Esophagus mucosa (tissue), 1 donor: ENCODE measurements around the gene ANKRD1. TPM values are rescaled to one million over a fixed set of nuclear protein-coding genes. Genes with fewer than 3 reads are reported as not detected.
"Not testable (repeated sequence)": the region's sequence is repeated elsewhere in the genome, so short reads cannot be mapped to it uniquely, and the experiment has no call there.

Experiments
- ATAC-seq: fragments of 200-7000 bp; cut with Tn5 transposase; one replicate; pipeline ENCODE4 v1.9.1; 2020
- total RNA-seq: library from RNA; stranded (reverse); gene quantifications from one replicate; pipeline ENCODE4 v1.2.4, GENCODE V29; 2023
- donor health status: DM: yes; HTN: yes; CAD: no.

ANKRD1 gene
- total RNA-seq, 1 donor from 2014 or later: 0.24 TPM

DNA sequence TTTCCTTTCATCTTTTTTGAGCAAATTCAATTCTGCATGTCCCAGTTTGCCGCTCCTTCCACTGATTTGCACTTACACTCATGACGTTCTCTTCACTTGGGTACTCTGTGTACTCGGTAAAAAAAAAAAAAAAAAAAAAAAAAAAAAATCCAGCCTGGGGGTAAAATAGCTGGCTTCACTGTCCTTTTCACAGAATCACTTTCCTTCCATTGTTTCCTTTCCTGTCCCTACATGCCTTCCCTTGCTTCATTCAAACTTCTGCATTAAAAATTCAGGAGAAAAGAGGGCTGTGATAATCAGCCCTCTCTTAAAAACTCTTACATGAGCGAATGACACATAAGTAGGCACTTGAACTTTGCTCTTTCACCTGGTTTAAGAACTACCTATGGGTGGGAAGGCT lies 8.7 kb downstream of the ANKRD1 start:
- peak; percentile 55 for ATAC-seq

DNA sequence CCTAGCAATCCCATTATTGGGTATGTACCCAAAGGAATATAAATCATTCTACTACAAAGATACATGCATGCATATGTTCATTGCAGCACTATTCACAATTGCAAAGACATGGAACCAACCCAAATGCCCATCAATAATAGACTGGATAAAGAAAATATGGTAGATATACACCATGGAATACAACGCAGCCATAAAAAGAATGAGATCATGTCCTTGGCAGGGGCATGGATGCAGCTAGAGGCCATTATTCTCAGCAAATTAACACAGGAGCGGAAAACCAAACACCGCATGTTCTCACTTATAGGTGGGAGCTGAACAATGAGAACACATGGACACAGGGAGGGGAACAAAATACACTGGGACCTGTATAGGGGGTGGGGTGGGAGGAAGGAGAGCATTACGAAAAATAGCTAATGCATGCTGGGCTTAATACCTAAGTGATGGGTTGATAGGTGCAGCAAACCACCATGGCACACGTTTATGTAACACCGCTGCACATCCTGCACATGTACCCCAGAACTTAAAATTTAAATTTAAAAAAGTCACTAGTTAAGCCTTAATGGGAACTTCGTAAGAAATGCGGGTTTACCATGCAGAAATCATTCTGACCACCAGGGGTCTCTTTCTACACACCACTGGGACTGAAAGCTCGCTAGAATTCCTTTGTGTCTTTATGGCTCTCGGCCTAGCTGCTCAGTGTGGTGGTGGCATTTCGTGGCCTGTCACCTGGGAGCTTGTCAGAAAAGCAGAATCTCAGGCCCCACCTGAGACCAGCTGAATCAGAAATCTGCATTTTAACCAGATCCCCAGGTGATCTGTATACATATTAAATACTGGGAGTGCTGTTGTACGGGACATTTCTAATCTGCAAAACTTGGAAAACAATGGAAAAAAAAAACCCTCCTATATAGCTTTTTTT lies 9.5 kb downstream of the ANKRD1 start:
- peak; percentile 83 for ATAC-seq

DNA sequence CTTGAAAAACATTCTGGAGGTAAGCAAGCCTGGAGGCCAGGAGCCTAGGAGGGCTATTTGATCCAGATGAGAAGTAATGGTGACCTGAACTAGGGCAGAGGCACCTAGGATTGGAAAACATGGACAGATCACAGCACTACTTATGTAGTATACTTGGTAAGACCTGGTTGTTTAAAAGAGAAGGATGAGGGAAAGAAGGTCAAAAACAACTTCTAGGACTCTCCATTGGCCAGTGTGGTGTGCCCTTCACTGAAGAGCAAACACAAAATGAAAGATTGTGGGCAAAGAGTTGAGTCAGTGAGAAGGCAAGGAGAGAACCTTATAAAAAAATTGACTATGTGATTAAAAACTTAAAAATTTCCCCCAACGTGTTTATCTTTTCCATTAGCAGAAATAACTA lies 14.3 kb downstream of the ANKRD1 start:
- ATAC-seq: no peak

DNA sequence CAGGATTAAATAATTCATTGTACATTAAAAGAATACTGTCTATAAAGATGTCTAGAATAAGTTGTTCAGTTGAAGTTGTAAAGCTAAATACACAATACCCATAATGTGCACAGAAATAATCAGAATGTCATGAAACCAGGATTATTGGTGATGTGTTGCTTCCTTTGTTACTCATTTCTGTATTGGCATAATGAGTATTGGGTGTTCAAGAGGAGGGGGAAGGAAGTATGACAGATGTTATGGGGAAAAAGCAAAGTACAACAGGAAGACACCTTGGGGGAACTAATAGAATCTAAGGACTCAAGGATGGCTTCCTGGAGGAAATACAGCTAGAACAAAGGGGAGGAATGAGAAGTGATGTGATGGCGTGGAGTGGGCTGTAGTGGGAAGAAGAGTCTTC lies 15.0 kb downstream of the ANKRD1 start:
- no peak for ATAC-seq

DNA sequence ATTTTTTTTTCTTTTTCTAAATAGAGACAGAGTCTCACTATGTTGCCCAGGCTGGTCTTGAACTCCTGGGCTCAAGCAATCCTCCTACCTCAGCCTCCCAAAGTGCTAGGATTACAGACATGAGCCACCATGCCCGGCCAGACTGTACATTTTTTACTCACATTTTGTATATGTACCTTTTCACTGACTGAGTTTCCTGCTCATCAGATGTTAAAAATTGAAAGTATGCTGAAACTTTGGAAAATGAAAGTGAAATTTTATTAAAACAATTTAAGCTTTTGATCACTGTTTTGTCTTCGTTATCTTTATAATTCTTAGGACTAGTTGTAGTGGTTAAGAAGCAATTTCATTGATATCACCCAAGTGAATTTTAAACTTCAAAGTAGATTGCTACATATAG lies 24.0 kb downstream of the ANKRD1 start:
- not testable (repeated sequence) for ATAC-seq

DNA sequence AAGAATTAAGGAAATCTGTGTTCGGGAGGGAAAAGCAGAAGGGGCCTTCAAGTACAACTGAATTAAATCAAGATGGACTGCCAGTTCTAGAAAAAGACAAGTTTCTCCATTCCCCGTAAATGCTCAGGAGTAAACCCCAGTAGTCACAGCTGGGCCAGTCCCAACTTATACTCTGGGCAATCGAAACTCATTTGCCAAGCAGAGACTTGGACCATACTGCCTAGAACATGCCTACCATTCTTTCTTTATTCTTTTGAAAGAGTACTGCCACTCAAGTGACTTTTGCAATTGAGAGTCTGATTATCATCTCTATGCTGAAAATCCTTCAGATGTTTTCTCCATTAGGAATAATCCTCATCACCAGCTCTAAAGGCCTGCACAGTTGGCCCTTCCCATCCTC lies 27.7 kb downstream of the ANKRD1 start:
- ATAC-seq: no peak

DNA sequence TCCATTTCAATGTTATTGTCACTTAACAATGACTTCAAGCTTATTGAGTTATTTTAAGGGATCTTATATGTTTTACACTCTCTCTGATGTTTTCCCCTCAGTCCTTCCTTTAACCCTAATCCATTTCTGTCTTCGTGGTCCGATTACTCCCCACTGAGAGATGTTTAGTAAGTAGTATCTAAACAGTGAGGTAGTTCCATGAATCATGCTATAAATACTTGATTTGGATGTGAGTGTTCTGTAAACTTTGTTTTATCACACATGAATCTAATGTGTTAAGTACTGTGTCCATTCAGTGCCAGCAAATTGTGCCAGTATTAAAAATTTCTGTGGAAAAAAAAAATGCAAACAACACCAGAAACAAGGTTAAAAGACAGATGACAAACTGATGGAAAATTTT lies 30.5 kb downstream of the ANKRD1 start:
- ATAC-seq: no peak

DNA sequence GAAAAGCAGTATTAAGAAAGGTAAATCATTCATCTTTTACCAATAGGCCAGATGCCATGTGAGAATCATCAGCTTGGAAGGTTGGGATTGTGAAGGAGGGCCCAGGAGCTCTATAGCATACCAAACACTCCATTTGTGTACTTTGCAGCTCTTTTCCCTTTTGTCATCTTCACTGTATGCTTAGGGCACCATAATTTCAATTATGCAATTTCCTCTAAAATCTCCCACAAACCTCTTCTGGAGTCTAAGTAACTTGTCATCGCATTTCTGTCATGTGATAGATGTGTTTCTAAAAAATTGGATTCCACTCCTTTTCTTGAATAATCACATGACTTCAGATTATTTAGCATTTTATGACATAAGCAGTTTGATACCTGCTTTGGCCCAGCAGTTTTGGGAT lies 31.3 kb downstream of the ANKRD1 start:
- no peak for ATAC-seq

DNA sequence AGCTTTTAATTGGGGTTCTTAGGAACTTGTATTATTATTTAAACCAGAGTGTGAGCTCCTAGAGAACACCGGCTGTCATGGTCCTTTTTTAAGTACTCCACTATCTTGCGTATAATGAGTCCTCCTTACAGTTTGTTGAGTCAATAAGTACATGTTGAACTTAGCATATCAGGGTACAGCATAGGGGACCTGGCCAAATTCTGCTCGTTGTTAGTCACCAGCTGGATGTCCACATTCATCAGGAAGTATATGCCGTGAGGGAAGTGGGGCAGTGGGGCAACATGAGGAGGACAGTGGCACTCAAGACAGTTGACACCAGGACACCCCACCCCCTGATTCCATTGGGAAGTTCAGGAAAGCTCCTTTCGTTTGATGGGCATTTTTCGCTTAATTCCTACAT lies 32.5 kb downstream of the ANKRD1 start:
- ATAC-seq: no peak

DNA sequence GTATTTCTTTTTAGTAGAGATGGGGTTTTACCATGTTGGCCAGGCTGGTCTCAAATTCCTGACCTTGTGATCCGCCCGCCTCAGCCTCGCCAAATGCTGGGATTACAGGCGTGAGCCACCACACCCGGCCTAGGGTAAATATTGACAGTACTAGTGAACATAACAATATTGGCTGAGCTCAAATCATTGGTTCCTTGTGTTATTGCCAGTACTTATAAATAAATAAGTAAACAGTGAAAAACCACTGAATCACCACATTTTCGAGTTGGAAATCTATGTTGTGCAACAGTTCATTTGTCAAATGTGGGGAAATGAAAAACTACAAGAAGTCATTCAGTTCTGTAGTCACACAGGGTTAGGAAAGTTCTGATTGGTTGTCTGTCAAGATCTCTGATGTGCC lies 33.3 kb downstream of the ANKRD1 start:
- ATAC-seq: no peak

DNA sequence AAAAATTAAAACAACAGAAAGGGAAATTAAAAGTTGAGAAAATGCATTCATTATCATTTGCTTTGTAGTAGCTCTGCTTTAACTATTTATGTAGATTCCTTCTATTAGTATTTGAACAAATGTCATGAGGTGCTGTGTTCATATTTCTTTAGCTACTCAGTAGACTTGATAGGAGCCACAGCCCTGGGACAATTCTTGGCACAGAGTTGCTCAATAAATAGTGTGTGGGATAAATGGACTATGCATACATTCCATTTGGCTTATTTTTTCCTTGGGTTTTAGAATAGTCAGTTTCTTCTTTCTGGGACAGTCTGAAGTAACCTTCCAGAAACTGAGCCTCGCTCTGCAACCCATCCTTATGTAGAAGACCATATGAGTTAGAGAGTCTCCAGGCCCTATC lies 35.7 kb downstream of the ANKRD1 start:
- no peak for ATAC-seq

DNA sequence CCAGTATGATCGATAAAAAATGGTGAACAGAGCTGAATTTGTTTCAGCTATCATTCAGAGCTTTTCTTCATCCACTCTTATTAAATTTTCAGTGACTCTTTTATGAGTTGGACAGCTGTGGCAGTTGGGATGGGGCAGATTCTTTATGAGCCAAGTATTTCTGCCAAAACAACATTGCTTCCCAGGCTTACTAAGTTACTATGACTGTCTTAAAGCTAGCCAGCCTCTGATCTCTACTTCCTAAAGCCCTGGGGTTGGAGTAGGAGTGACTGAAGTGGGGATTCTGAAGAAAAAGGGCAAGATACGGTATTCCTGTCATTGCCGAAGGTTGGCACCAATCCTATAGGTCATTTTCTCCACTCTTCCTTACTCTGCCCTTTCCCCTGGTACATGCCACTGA lies 36.5 kb downstream of the ANKRD1 start:
- no peak for ATAC-seq

DNA sequence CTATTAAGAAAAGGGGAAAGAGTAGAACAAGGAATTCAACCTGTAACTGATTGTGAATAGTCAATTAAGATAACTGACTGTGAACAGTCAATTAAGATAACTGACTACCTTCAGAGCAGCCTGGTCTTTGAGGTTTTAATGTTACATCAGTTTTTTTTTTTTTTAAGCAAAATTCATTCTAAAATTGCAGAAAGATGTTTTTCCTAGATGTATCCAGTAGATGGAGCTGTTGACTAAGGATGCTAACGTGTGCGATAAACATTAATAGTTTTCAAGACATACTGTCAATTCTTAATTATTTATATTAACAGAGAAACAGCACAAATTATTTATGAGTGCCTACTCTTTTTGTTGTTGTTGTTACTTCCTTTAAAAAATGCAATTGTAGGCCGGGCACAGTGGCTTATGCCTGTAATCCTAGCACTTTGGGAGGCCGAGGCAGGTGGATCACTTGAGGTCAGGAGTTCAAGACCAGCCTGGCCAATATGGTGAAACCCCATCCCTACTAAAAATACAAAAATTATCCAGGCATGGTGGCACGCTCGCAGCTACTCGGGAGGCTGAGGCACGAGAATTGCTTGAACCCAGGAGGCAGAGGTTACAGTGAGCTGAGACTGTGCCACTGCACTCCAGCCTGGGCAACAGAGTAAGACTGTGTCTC lies 40.7 kb downstream of the ANKRD1 start:
- not testable (repeated sequence) for ATAC-seq

DNA sequence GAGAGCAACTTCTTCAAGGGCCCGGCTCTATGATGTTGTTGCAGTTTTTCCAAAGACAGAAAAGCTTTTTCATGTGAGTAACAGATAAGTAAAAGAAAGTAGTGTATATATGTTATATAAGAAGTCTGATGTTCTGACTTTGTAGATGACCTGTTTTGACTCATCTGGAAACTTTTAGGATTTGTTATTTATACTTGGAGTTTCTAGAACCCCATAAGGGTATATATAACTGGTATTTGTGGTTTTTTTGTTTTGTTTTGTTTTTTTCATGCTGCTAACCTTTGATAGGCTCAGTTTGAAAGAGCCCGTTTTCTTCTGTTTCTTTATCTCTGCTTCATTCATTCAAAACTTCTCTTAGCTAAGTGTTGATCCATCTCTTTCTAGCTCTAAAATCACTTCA lies 41.8 kb downstream of the ANKRD1 start:
- ATAC-seq: no peak

DNA sequence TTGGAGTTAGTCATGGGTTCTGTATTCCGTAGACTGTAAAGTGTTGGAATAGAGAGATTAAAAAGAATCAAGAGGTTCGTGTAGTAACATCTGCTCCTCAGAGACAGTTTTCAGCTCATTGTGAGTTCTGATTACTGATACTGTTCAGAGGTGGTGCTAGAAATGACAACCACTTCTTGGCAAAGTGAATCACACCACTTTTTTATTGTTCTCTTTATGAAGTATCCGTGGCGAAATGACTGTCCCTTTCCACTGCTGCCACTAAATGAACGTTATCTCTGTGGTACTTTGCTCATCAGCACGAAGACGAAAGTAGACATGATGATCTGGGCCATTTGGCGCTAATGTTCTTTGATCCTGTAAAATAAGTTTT lies 48.3 kb downstream of the ANKRD1 start:
- no peak for ATAC-seq

DNA sequence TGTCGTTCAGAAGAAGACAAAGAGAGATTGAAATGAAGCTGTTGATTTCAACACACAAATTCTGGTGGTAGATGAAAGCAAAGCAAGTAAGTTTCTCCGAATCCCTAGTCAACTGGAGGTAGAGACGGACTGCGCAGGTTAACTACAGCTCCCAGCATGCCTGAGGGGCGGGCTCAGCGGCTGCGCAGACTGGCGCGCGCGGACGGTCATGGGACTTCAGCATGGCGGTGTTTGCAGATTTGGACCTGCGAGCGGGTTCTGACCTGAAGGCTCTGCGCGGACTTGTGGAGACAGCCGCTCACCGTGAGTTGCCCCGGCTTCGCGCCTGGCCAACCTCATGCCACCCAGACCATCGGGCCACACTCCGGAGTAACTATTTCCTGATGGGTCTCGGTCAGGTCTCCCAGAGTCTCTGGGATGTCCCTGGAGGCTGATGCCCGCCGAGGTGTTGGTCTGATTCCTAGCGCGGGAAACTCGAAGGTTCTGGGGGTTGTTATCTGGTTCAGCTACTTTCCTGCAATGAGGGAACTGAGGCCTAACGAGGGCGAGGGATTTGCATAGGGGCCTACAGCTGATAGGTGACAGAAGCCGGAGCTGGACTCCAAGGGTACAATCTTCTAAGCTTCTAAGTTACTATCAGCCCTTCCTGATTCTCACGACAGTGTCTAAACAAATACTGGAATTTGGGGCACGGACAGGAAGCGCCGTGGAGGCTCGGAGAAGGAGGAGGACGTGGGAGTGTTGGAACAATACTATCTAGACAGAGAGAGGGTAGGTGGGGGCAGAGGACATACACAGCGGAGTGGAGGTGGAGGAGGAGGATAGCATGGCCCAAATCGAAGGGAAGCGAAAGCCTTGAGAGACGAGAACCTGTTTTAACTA lies 48.9 kb downstream of the ANKRD1 start, which contains the start of gene RPP30:
TSS of gene RPP30 (plus strand) at position 209 of the 882 bp plus-strand sequence. CDS start at position 222, 13 bp downstream.
- ATAC-seq: peak; percentile 97

DNA sequence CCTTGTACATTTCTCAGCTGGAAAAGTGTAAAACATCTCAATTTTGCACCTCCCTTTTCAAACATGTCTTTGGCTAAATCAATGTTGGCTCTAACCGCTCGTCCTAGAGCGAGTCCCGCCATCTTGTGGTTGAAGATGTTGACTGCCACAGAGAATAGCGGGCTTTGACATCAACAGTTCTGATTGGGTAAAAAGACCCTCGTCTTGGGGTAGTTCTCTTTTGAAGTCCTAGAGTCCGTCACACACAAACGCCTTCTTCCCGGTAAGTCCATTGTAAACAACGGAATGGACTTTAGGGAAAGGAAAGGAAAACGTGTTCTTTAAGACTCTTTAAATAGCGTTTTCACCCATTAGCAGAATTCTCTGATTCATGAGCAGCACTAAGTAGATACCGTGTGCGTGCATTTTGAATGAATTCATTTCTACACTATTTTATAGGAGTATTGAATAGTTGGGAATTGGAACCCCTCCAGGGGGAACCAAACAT lies 49.6 kb downstream of the ANKRD1 start:
- peak; percentile 43 for ATAC-seq

DNA sequence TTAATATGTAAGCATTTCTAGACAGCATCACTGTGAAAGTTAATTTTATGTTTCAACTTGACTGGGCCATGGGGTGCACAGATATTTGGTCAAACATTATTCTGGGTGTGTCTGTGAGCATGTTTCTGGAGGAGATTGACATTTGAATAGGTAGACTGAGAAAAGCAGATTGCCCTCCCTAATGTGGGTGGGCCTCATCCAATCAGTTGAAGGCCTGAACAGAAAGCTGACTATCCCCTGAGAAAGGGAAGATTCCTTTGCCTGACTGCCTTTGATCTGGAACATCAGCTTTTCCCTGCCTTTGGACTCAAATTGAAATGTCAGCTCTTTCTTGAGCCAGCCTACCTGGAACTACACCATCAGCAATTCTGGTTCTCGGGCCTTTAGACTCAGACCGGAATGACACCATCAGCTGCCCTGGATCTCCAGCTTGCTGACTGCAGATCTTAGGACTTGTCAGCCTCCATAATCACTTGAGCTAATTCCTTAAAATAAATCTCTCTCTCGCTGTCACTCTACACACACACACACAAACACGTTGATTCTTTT lies 54.8 kb downstream of the ANKRD1 start:
- no peak for ATAC-seq

DNA sequence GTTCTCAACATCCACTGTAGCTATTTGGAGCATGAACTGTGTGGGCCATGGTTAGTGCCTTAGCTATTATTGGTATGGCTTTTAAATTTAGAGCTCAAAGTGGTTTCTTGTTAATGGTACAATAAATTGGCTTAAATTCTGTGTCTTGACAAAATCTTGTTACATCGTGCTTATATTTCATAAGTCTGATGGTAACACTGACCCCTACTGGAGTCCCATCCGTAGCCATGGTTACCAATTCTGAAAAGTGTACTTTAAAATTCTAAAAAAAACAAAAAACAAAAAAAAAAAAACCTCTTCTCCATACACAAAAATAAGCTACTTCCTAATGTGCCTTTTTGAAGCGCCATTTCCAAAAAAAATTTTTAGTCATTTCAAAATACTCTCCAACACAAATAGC lies 55.5 kb downstream of the ANKRD1 start:
- no peak for ATAC-seq

DNA sequence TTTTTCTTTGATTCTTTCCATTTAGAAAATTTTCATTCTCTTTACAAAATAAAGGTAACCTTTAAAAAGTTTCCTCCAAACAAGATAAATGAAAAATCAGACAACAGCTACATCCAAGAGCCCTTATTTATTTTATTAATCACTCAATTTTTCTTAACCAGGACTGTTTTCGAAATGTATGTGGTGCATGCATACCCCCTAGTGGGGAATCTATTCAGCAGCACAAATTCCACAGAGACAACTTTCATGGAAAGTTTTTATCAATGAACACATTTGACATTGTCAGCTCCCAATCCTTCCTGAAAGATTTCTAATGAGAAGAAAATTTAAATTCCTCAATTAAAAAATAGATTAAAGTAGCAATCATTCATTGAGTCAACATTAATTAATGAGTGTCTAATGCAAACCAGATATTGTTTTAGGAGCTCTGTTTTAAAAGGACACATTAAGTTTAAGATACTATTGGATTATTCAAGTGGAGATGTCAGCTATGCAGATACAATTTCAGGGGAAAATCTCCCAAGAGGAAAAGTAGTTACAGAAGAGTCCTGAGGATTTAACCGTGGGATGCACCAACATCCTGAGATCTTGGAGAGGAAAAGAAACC lies 57.9 kb downstream of the ANKRD1 start:
- no peak for ATAC-seq
